GM19193 (cell line): ENCODE data around the gene C5orf52.

ENCODE experiments used
- POLR2A ChIP-seq: IDR thresholded peaks from 4 replicates; pipeline ENCODE4 v1.6.1; 2011; ENCODE audit not compliant: insufficient read depth, insufficient read length; ENCODE audit errors: extremely low read depth

Gene C5orf52

DNA sequence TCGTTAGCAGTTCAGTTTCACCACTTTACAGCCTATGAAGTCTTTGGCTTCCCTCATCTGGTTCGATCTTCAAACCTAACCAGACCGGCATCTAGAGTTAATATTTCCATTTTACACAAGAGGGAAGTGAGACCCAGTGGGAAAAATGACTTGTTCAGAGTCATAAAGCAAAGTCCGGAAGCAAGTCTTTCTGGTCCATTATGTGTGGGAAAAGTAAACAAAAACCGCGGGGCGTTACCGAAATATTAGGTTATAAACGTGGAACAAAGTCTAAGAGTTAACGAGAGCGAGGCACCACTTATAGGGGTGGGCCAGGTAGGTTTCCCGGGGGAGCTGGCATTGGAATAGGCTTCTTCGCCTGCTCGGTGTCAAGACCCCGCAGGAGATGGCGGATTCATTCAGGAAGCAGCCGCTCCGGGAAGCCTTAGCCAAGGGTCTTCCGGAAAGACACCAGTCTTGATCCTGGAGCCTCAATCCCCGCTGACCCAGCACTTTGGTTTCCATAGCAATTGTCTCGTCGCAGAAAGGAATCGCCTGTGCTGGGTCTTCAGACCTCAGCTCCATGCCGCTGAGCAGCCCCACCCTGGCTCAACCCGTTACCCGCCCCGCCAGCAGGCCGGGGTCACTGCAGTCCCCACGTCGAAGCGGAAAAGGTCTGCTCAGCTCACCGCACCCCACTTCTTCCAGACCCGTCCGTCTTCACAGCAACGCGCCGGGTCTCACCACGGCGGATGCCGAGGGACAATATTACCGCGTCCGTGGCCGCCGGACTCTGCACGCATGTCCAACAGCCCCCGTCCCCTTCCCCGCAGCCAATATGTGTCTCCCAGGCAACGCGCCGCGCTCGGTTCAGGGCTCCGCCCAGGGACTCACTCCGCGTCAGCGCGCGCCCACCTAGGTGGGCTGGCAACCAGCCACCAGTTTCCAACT, at the start of gene C5orf52:
Gene C5orf52 (plus strand): TSS at position 872 of the 930 bp plus-strand sequence. CDS start 82 bp downstream, outside the sequence.
- no peak for TF ChIP-seq POLR2A

DNA sequence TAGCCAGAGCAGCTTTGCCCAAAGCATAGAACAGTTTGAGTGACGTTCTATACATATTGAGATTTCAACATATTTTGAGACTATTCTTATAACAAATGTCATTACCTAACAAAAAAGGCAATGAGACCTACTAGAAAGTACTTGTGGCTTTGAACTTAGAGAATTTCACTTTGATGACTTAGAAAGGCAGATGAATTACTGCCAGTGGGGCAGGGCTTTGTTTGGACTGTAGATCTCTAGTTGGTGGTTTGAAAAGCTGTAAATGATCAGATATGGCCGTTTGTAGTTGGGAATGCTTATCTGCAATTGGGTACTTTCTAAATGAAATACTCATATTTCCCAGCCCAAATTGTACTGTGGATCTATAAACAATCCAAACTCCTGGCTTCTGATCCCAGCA, 47.2 kb upstream of the C5orf52 start:
- TF ChIP-seq POLR2A: no peak

DNA sequence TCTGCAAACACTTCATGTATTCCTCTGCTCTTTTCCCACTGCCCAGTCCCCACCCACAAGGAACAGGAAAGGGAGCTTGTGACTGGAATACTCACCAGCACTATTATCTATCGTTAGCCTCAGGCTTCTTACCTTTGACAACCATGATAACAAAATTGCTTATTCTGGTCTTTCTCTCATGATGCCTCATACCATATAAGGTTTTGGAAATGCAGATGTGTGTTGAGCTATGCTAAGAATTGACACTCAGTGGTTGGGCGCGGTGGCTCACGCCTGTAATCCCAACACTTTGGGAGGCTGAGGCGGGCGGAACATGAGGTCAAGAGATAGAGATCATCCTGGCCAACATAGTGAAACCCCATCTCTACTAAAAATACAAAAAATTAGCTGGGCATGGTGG, 44.5 kb upstream of the C5orf52 start:
- no peak for TF ChIP-seq POLR2A

DNA sequence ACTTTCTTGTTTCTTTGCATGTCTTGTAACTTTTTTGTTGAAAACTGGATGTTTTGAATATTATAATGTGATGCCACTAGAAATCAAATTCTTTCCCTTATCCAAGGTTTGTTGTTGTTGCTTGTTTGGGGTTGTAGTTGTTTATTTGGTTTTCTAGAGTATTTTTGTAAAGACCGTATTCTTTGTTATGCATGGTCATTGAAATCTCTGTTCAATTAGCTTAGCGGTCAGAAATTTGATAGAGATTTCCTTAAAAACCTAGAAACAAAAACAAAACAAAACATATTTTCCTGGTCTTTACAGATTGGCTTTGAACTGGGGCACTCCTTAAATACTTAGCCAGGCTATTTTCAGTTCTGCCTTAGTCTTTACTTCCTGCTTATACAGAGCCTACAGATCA, 41.0 kb upstream of the C5orf52 start:
- TF ChIP-seq POLR2A: no peak

DNA sequence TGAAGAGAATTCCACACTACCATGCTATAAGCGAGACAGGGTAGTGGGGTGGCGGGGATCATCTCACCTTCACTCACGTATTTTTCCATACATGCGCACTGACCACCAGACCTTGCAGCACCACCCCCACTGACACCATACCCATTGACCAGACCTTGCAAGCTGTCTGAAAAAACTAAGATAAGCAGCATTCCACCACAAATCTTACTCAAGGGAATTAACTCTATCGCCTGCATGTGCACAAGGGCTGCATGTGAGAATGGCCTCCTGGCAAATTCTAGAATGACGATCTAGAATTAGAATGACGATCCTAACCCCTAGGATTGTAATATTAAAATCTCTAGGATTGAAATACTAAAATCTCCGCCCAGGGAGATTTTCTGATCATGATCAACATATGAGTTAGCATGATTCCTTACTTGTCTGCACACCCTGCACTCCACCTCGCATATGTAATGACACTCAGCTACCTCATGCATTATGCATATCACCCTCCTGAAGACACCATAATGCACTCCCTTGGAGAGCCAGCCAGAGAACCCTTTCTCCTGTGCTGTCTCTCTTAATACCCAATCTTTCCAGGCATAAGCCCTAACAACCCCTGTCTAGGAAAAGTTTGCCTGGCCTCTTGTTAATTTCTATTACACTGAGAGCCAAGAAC, 30.8 kb upstream of the C5orf52 start:
- TF ChIP-seq POLR2A: no peak

DNA sequence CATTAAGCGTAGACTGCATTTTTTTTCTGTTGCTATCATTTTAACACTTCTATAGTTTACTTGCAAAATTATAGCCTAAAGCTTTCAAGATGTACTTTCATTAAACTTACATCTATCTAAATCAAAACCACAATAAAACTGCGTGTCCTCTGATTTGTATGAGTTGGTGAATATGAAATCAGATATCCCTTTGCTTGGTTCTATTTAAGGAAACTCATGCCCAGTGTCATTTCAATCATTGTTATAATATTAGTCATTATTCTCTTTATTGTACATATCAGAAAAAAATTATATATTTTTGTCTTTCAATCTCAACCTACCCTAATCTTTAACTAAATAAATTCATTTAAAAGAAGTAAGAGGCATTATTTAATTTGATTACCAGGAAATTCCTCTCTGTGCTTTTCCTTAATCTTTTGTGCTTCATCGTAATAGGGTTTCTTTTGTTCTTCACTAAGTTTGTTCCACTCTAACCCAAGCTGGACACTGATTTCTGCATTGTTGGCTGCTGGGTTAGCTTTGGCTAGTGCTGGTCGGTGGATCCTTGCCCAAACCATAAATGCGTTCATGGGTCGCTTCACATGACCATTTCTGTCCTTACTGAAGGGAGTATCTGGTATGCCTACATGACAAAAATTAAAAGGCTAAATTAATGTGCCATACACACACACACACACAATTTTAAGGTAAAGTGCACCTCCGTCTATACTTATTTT, 22.9 kb upstream of the C5orf52 start:
- no peak for TF ChIP-seq POLR2A

DNA sequence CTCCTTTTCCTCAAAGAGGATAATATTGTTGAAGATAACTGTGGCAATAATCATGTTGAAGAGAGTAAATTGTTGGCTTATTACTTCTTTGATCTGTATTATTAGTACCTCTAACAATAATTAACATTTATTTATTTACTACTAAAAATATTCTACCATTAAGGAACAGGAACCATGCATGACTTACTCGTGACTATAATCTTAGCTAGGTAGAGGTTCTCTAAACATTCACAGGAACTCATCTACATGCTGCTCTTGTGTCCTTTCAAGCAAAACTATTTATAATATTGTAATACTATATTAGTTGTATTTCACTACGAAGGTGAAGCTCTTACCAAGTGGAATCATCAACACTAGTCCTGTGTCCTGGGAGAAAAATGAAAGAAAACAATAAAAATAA, 22.2 kb upstream of the C5orf52 start:
- no peak for TF ChIP-seq POLR2A

DNA sequence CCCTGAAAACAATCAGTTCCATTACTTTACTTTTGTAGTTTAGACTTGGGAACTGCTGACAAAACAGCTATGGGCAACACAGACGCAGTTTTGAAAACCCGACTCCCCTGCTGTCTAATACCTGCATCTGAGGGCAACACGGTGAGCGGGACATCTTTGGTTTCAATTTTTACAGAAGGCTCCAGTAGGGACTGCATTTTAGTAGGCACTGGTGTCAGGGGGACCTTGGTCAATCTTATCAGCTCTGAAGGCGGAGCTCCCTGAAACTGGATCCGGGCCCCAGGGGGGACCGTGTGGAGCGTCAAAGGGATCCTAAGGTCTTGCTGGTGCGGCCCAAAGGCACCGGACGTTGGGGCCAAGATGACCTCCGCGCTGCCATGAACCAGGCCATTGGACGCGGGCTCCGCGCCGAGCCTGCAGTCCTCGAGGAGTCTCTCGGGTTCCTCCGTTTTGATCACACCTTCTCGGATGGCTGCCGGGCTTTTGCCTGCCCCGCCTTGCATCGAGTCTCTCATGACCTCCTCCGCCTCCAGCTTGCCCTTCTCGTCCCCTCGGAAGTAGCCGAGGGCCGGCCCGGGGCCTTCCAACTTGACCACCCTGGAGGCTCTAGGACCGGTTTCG, 20.2 kb upstream of the C5orf52 start:
- TF ChIP-seq POLR2A: no peak

DNA sequence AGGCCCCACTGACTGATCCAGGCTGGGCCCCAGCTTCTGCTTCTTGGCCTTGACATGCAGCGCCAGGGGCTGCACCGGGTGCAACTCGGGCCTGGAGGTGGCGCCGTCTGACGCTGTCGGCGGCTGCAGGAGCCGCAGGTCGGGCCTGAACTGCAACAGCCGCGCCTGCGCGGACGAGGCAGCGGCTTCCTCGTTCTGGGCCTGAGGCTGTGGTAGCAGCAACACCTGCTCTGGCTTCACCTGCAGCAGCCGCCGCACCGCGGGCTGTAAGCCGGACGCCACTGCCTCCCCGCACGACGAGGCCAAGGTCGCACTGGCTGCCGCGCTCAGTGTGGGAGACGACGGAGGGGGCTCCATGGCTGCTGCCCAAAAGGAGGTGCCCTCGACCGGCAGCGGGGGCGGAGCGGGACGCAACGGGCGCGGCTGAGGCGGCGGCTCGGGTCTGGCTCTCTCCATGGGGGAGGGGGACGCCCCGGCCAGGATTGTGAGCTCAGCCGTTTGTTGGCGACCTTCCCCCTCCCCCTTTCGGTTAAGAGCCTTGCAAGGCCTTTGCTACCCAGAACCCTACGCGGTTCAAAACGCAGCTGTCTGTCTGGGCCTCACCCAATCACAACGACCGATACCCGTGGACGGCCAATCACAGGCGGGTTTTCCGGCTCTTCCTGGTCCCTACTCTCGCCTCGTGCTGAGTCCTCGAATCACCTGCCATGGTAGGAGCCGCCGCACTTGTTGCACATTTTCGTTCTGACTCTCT, 19.5 kb upstream of the C5orf52 start:
- TF ChIP-seq POLR2A: no peak

DNA sequence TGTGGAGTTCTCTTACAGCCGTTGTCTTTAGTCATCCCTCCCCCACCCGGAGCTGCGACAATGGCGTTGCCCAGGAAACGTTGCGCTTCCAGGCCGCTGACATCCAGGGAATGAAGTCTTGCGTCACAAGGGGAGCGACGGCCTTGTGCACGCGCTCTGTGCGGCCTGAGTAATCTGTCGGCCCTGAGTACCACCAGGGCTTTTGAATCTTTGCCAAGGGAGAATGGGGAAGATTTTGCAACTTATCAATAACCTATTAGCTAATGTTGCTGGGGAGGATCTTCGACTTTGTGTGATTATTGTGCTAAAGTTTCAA, 19.0 kb upstream of the C5orf52 start, which contains the start of gene SOX30:
Gene SOX30 (minus strand): TSS at position 62 of the 316 bp plus-strand sequence. CDS start 360 bp downstream, outside the sequence.
- TF ChIP-seq POLR2A: no peak

DNA sequence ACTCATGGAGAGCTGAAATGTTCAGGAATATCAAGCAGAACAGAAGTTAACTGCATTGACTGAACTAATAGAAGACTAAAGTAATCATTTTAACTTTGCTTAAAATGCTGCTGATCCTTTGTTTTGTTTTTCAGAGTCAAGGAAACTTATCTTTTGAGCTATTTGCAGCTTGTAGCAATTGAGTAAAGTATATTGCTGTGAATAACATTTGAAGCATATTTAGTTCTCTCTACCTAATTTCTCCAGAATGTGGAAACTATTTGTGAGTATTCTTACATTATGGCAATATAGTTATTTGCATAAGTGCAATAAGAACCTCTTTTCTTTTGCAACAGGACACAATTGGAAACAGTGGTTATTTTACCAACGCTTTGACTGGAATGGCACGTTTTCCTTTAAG, 13.8 kb upstream of the C5orf52 start:
- no peak for TF ChIP-seq POLR2A

DNA sequence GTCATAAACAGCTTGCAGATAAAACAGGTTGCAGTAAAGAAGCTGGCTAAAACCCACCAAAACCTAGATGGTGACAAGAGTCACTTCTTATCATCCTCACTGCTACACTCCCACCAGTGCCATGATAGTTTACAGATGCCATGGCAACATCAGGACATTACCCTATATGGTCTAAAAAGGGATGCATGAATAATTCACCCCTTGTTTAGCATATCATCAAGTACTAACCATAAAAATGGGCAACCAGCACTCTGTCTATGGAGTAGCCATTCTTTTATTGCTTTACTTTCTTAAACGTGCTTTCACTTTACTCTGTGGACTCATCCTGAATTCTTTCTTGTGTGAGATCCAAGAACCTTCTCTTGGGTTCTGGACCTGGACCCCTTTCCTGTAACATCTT, 12.4 kb upstream of the C5orf52 start:
- TF ChIP-seq POLR2A: no peak

DNA sequence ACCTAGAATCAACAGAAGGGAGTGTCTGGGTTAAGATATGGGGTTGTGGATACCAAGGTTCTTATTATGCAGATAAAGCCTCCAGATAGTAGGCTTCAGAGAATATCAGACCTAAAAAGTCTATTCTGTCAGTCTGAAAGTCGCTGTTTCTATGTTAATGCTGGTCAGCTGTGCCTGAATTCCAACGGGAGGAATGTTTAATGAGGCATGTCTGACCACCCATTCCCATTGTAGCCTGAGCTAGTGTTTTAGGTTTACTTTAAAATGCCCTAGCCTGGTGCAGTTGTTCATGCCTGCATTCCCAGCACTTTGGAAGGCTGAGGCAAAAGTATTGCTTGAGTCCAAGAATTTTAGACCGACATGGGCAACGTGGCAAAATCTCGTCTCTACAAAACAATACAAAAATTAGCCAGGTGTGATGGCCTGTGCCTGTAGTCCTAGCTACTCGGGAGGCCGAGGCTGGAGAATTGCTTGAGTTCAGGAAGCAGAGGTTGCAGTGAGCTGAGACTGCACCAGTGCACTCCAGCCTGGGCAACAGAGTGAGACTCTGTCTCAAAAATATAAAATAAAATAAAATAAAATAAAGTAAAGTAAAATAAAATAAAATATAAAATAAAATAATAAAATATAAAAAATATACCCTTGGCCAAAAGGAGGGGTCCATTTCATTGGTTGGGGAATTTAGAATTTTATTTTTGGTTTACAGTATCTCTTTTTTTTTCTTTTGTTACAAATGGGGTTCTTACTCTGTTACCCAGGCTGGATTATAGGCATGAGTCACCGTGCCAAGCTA, 11.3 kb upstream of the C5orf52 start:
- TF ChIP-seq POLR2A: no peak

DNA sequence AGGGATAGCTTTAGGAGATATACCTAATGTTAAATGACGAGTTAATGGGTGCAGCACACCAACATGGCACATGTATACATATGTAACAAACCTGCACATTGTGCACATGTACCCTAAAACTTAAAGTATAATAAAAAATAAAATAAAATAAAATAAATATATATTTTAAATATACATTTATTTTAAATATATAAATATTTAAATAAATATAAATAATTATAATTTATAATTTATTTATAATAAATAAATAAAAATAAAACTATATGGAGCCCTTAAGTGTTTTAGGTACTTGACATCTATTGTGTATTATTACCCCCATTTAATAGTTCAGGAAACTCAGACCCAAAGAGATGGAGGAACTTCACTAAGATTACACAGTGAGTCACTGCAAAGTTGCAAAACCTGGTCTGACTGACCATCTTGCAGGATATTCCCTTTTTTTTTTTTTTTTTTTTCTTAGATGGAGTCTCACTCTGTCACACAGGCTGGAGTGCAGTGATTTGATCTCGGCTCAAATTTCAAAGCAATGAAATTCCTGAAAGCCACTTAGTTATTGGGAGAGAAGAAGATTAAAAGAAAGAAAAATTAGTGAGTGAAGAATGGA, 5.8 kb upstream of the C5orf52 start:
- TF ChIP-seq POLR2A: no peak

DNA sequence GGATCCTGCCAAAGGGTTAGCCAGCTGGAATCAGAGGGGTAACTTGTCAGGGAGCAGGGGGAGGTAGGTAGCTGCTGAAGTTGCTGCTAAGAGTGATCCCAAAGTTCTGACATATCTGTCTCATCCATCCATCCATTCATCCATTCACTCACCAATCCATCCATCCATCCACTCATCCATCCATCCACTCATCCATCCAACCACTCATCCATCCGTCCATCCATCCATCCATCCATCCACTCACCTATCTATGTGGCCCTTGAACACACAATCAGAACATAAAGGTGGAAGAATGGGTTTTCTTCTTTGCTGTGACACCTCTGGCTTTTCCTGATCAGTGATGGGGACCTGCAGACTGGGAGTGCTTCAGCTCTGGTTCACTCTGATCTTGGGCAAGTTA, 3.0 kb upstream of the C5orf52 start:
- no peak for TF ChIP-seq POLR2A
